Lower leg skin (tissue), 3 donors: Measurements from ENCODE around the gene CARMIL3.

Experiments
- POLR2A ChIP-seq, 2 donors: fragments of 450-650 bp; IDR thresholded peaks; one replicate each; pipeline ENCODE4 v1.6.1; 2016 to 2017; ENCODE audit warnings: antibody characterized with exemption in 2 of 2, mild to moderate bottlenecking in 1 of 2, moderate library complexity in 1 of 2
- TF ChIP-seq, protein P1 (sequence below), 3 donors: fragments of 450-650 bp; IDR thresholded peaks; one replicate each; pipeline ENCODE4 v1.5.1; 2016; ENCODE audit warnings: antibody characterized with exemption in 3 of 3, mild to moderate bottlenecking in 3 of 3, moderate library complexity in 2 of 3

DNA sequence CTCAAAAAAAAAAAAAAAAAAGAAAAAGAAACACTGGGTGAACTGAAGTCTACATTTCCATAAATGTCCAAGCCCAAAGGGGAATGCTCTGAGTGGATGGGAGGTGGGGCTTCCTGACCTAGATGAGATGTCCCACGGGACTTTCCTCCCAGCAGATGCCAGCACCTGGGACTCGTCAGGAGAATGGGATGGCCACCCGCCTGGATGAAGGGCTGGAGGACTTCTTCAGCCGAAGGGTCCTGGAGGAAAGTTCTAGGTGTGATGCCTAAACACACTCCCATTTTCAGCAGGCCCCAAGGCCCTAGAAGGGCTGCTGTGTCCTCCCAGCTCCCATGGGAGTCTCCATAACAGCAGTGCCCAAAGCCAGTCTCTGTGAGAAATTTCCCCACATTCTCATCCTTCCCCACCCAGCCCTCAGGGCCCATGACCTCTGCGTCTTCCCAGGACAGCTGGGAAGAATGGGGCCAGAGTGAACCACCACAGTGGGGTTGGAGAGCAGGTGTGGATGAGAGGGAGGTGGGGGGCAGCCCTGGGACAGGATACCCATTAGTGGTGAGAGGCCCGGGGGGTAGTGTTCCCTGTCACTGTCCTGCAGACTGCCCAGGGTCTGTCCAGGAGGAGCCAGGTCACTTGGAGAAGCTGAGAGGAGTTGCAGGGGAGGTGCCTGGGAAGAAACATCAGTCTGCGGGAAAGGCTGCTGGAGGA, 12.4 kb downstream of the CARMIL3 start:
- TF ChIP-seq POLR2A (IDR thresholded peaks at IDR 0.05), result no peak
- TF ChIP-seq, protein P1, sequence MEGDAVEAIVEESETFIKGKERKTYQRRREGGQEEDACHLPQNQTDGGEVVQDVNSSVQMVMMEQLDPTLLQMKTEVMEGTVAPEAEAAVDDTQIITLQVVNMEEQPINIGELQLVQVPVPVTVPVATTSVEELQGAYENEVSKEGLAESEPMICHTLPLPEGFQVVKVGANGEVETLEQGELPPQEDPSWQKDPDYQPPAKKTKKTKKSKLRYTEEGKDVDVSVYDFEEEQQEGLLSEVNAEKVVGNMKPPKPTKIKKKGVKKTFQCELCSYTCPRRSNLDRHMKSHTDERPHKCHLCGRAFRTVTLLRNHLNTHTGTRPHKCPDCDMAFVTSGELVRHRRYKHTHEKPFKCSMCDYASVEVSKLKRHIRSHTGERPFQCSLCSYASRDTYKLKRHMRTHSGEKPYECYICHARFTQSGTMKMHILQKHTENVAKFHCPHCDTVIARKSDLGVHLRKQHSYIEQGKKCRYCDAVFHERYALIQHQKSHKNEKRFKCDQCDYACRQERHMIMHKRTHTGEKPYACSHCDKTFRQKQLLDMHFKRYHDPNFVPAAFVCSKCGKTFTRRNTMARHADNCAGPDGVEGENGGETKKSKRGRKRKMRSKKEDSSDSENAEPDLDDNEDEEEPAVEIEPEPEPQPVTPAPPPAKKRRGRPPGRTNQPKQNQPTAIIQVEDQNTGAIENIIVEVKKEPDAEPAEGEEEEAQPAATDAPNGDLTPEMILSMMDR (IDR thresholded peaks at IDR 0.05), result no peak
